ENCODE results near the gene SPRN. TPM values are rescaled to one million over a fixed set of nuclear protein-coding genes. Genes with fewer than 3 reads are reported as not detected.

The SPRN gene
- total RNA-seq, 1 donor from 2014 or later = 0.28 TPM

DNA sequence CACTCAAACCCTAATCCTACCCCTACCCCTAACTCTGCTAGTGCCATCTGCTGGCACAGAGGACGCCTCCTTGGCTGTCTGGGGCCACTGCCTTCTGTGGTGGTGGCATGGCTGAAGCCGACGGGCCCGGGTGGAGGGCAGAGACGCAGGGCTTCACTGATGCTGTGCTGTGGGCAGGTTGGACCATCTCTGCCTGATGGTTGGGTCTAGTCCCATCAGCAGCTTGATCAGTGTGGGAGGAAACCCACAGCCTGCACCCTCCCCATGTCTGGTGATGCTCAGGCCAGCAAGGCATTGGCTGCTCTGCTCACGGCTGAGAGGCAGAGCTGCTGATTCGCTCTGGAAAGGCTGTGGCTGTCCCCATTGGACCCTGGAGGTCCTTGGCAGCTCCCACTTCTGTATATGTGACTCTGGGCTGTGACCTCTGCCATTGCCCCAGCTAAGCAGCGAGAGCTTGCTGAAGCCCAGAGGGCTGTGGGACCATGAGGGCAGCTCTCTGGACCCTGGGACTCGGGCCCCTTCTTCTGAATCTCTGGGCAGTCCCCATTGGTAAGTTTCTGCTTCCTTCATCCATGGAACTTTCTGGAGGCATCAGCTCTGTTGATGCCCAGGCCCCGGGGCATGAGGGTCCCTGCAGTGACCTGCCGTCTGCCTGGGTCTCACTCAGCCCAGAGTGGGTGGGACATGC is 29.2 kb upstream of the SPRN start, which contains the start of gene SCART1:
SCART1 (plus strand) TSS at position 430 of the 688 bp plus-strand sequence; CDS start at position 483, 53 bp downstream.
- H3K4me1 Mint-ChIP-seq (ENCODE audit: unreplicated experiment) = no peaks in the 10 kb centered on the region
- TF ChIP-seq, protein P1, sequence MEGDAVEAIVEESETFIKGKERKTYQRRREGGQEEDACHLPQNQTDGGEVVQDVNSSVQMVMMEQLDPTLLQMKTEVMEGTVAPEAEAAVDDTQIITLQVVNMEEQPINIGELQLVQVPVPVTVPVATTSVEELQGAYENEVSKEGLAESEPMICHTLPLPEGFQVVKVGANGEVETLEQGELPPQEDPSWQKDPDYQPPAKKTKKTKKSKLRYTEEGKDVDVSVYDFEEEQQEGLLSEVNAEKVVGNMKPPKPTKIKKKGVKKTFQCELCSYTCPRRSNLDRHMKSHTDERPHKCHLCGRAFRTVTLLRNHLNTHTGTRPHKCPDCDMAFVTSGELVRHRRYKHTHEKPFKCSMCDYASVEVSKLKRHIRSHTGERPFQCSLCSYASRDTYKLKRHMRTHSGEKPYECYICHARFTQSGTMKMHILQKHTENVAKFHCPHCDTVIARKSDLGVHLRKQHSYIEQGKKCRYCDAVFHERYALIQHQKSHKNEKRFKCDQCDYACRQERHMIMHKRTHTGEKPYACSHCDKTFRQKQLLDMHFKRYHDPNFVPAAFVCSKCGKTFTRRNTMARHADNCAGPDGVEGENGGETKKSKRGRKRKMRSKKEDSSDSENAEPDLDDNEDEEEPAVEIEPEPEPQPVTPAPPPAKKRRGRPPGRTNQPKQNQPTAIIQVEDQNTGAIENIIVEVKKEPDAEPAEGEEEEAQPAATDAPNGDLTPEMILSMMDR (IDR thresholded peaks at IDR 0.05; ENCODE audit: unreplicated experiment) = no peak
- H3K27me3 Mint-ChIP-seq (ENCODE audit: unreplicated experiment) = peaks cover 8% of the 10 kb centered on the region
- H3K9me3 Mint-ChIP-seq (ENCODE audit: unreplicated experiment) = no peaks in the 10 kb centered on the region
- no peak within 1 kb of the TSS for H3K4me3 Mint-ChIP-seq (ENCODE audit: unreplicated experiment)
- no peak for DNase-seq (ENCODE audit: low spot score)
- H3K27ac Mint-ChIP-seq (ENCODE audit: unreplicated experiment) = no peak within 1 kb of the TSS
- no peaks in the 10 kb centered on the region for H3K36me3 Mint-ChIP-seq (ENCODE audit: low read depth, unreplicated experiment)

DNA sequence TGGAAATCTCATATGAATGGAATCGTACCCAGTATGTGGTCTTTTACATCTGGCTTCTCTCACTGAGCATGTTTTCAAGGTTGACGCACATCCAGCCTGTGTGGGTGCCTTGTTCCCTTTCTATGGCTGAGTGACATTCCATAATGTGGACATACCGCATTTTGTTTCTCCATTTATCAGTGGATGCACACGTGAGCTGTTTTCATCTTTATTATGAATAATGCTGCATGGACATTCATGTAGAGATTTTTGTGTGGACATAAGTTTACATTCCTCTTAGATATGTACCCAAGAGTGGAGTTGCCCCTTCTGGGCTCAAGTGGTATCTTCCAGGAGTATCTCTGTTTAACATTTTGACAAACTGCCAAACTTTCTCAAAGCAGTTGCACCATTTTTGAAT is 28.0 kb upstream of the SPRN start:
- H3K4me1 Mint-ChIP-seq (ENCODE audit: unreplicated experiment) = no peaks in the 10 kb centered on the region
- H3K27ac Mint-ChIP-seq (ENCODE audit: unreplicated experiment) = no peak overlapping the region
- TF ChIP-seq, protein P1 (IDR thresholded peaks at IDR 0.05; ENCODE audit: unreplicated experiment) = no peak
- no peaks in the 10 kb centered on the region for H3K9me3 Mint-ChIP-seq (ENCODE audit: unreplicated experiment)
- no peak overlapping the region for H3K4me3 Mint-ChIP-seq (ENCODE audit: unreplicated experiment)
- no peaks in the 10 kb centered on the region for H3K36me3 Mint-ChIP-seq (ENCODE audit: low read depth, unreplicated experiment)
- H3K27me3 Mint-ChIP-seq (ENCODE audit: unreplicated experiment) = peaks cover 6% of the 10 kb centered on the region
- no peak for DNase-seq (ENCODE audit: low spot score)

DNA sequence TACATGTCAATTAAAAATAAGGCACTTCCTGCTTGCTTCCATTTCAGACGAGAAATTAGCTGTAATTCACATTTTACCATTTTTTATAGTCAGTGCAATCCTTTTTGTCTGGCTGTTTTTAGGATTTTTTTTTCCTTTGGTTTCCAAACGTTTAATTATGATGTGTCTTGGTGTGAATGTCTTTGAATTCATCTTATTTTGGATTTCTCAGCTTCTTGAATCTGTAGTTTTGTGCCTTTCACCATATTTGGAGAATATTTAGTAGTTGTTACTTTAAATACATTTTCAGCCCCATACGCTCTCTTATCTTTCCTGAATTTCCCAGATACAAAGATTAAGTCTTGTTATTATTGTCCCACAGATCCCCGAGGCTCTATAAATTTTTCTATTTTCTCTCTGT is 26.9 kb upstream of the SPRN start:
- no peak for DNase-seq (ENCODE audit: low spot score)
- H3K4me3 Mint-ChIP-seq (ENCODE audit: unreplicated experiment) = no peak overlapping the region
- TF ChIP-seq, protein P1 (IDR thresholded peaks at IDR 0.05; ENCODE audit: unreplicated experiment) = no peak
- peaks cover 5% of the 10 kb centered on the region for H3K9me3 Mint-ChIP-seq (ENCODE audit: unreplicated experiment)
- H3K4me1 Mint-ChIP-seq (ENCODE audit: unreplicated experiment) = no peaks in the 10 kb centered on the region
- no peak overlapping the region for H3K27ac Mint-ChIP-seq (ENCODE audit: unreplicated experiment)
- H3K27me3 Mint-ChIP-seq (ENCODE audit: unreplicated experiment) = peaks cover 11% of the 10 kb centered on the region
- peaks cover 4% of the 10 kb centered on the region for H3K36me3 Mint-ChIP-seq (ENCODE audit: low read depth, unreplicated experiment)

DNA sequence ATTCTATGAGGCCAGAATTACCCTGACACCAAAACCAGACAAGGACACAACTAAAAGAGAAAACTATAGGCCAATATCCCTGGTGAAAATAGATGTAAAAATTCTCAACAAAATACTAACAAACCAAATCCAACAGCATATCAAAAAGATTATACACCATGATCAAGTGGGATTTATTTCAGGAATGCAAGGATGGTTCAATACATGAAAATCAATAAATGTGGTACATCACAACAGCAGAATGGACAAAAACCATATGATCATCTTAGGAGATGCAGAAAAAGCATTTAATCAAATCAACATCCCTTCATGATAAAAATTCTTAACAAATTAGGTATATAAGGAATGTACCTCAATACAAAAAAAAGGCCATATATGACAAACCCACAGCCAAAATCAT is 23.7 kb upstream of the SPRN start:
- peaks cover 9% of the 10 kb centered on the region for H3K9me3 Mint-ChIP-seq (ENCODE audit: unreplicated experiment)
- H3K4me3 Mint-ChIP-seq (ENCODE audit: unreplicated experiment) = no peak overlapping the region
- TF ChIP-seq, protein P1 (IDR thresholded peaks at IDR 0.05; ENCODE audit: unreplicated experiment) = no peak
- no peak overlapping the region for H3K27ac Mint-ChIP-seq (ENCODE audit: unreplicated experiment)
- no peaks in the 10 kb centered on the region for H3K4me1 Mint-ChIP-seq (ENCODE audit: unreplicated experiment)
- no peak for DNase-seq (ENCODE audit: low spot score)
- H3K27me3 Mint-ChIP-seq (ENCODE audit: unreplicated experiment) = peaks cover 14% of the 10 kb centered on the region
- peaks cover 4% of the 10 kb centered on the region for H3K36me3 Mint-ChIP-seq (ENCODE audit: low read depth, unreplicated experiment)

DNA sequence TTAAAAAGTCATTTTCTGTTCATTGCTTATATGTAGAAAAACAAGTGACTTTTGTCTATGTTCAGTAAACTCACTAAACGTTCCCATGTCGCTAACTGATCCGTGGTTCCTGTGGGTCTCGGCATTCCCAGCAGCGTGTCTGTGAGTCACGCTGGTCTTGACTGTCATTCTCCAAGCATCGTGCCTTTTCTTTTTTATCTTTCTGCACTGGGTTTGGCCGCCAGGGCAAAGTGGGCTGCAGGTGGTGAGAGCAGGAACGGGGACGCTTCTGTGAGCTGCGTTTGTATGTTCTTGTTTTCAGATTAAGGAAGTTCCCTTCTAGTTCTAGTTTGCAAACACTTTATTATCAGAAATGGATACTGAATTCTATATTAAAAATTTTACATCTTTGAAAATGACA is 22.6 kb upstream of the SPRN start:
- Mint-ChIP-seq H3K4me3 (ENCODE audit: unreplicated experiment) (peak overlapping the region; percentile 43), H3K27ac (ENCODE audit: unreplicated experiment) (peak overlapping the region; percentile 19), H3K36me3 (ENCODE audit: low read depth, unreplicated experiment) (peaks cover 4% of the 10 kb centered on the region), H3K4me1 (ENCODE audit: unreplicated experiment) (no peaks in the 10 kb centered on the region), H3K9me3 (ENCODE audit: unreplicated experiment) (peaks cover 9% of the 10 kb centered on the region), H3K27me3 (ENCODE audit: unreplicated experiment) (peaks cover 18% of the 10 kb centered on the region)
- TF ChIP-seq, protein P1 (IDR thresholded peaks at IDR 0.05; ENCODE audit: unreplicated experiment) = no peak
- DNase-seq (ENCODE audit: low spot score) = no peak

Measured in endothelial cell (in vitro differentiated cells).